Renal cortex interstitium (tissue), 11 donors: ENCODE data around the gene TK2. TPM values are rescaled to one million over a fixed set of nuclear protein-coding genes. Genes with fewer than 3 reads are reported as not detected.

Experiments
- DNase-seq, 11 donors: peaks; one replicate each; pipeline ENCODE4 v3.0.0-alpha.2; 2013; ENCODE audit warnings: low read depth in 9 of 11, low spot score in 4 of 11; ENCODE audit errors: extremely low read depth in 1 of 11
- polyA plus RNA-seq, 3 donors: library from polyadenylated mRNA; unstranded; fragments of 120-200 nt; gene quantifications; one replicate each; pipeline ENCODE4 v1.2.1, GENCODE V29; 2013; ENCODE audit not compliant: insufficient read length in 3 of 3

TK2 gene
- polyA plus RNA-seq, 3 donors: 30.9 to 46.3 (median 38.1) TPM

- no peak for DNase-seq
Observed at GRCh38 chr16:66554021-66554420, 4.1 kb upstream of the TK2 start.

- DNase-seq: no peak
Observed at GRCh38 chr16:66553223-66553622, 3.3 kb upstream of the TK2 start.

DNA sequence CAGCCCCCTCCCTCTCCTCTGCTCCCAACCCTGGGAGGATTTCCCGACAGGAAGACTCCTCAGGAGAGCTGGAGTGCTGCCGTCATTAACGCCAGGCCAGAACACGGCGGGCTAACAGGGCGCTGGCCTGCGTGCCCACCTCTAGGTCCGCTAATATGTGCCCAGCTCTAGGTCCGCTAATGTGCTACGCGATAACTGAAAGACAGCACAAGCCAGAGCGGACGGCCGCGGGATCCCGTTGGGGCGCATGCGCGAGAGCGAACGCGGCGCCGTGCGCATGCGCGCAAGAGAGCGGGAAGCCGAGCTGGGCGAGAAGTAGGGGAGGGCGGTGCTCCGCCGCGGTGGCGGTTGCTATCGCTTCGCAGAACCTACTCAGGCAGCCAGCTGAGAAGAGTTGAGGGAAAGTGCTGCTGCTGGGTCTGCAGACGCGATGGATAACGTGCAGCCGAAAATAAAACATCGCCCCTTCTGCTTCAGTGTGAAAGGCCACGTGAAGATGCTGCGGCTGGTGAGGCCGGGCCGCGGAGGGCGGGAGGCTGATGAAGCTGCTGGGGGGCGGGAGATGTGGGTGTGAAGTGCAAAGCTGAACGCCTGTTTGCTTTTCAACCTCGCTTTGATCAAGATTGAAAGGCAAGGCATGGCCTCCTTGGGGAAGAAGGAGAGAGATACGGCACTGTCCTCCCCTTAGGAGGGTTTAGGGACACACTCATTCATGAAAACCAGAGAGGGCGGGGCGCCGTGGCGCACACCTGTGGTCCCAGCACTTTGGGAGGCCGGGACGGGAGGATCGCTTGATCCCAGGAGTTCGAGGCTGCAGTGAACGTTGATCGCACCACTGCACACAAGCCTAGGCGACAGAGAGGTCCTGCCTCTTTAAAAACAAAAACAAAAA, 2.6 kb upstream of the TK2 start, which contains the start of gene CKLF:
CKLF (plus strand) TSS at position 291 of the 892 bp plus-strand sequence; CDS start at position 431, 140 bp downstream.
- peak; percentile 78 to 91 (median 86) for DNase-seq

- DNase-seq: no peak
Observed at GRCh38 chr16:66551788-66552285, 1.9 kb upstream of the TK2 start.

- no peak for DNase-seq
Observed at GRCh38 chr16:66551348-66551759, 1.4 kb upstream of the TK2 start.

GRCh38 chr16:66548868-66549267, 1.1 kb downstream of the TK2 start:
- DNase-seq: no peak

- no peak for DNase-seq
Observed at GRCh38 chr16:66548068-66548467, 1.9 kb downstream of the TK2 start.

GRCh38 chr16:66547101-66547989, 2.6 kb downstream of the TK2 start:
- DNase-seq: no peak

- DNase-seq: no peak
Observed at GRCh38 chr16:66544016-66544757, 5.7 kb downstream of the TK2 start.

DNA sequence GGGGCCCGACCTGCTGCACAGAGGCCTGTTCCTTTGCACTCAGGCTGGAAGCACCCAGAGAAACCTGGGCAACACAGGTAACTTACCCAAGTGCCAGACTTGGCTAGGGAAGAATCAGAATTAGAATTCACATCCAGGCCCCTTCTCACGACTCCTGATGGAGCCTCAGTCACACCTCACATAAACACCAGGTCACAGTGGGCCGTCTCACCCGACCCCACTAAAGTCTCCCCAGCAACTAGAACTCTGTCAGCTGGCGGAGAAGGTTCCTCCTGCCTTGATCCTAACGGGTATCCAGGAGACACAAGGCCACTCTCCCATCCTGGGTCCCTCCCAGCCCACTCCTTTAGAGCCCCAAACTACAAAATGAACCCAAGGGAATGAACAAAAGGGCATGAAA, 6.4 kb downstream of the TK2 start:
- DNase-seq: no peak

GRCh38 chr16:66542396-66542795, 7.5 kb downstream of the TK2 start:
- DNase-seq: no peak

DNA sequence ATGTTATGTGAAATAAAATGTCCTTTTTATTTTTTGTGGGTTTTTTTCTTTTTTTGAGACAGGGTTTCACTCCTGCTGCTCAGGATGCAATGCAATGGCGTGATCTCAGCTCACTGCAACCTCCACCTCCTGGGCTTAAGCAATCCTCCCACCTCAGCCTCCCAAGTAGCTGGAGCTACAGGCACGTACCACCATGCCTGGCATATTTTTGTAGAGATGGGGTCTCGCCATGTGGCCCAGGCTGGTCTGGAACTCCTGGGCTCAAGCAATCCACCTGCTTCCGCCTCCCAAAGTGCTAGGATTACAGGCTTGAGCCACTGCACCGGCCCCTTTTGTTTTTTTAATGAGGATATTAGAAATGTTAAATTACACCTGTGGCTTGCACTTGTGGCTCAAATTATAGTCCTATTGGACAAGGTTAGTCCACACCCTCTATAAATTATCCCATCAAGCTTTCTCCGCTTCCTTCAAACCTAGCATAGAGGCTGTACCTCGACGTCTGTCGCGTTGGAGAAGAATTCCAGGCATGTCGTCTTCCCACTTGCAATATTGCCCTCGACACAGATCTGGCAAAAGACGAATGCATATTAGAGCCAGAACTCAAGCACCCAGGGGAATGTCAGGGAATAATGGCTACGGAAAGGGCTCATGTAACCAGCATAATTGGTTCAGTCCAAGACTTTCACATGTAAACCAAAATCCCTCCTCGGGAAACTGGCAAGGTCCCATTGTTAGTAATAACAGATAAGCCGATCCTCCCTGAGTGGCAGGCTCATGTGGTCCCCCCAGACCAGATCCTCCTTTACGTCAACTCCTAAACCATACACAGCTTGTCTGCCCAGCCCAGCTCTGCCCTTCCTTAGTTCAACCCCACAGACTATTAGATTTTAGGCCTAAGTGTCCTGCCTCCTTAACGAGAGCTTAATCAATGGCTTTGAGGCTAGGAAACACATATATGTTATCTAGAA, 8.2 kb downstream of the TK2 start:
- no peak for DNase-seq

- DNase-seq: no peak
Observed at GRCh38 chr16:66539623-66540469, 10.1 kb downstream of the TK2 start.

- no peak for DNase-seq
Observed at GRCh38 chr16:66538910-66539309, 11.0 kb downstream of the TK2 start.

GRCh38 chr16:66537236-66537635, 12.7 kb downstream of the TK2 start:
- no peak for DNase-seq

DNA sequence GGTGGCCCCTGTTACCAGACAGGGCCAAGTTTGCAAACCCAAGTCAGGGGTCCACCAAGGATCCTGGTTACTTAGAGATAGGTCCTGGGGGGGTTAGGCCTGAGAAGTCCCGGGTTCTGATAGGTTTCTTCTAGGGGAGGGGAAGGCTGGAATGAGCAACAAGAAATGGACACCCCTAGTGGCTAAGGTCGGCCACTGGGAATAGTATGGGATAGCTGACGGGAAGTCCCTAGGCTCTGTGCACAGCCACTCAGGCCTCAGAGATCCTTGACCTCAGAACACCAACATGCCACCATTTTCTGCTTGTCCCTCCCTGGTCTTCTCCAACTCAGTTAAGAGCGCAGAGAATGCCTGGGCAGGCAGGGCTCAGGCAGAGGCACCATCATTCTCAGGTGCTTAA, 13.4 kb downstream of the TK2 start:
- DNase-seq: no peak

- DNase-seq: no peak
Observed at GRCh38 chr16:66534376-66534799, 15.5 kb downstream of the TK2 start.
